Measurements from ENCODE around the gene YJU2. TPM values are rescaled to one million over a fixed set of nuclear protein-coding genes. Genes with fewer than 3 reads are reported as not detected.
A peak's percentile ranks its signal among the peaks of the same experiment; 100 is the strongest.

The YJU2 gene
- polyA plus RNA-seq, 1 donor from 2014 or later = 32.6 TPM

GRCh38 chr19:4232614-4233281 lies 14.1 kb upstream of the YJU2 start:
- Histone ChIP-seq H4K20me1 (ENCODE audit: insufficient read depth) (no peaks in the 10 kb centered on the region), H3K9me2 (ENCODE audit: insufficient read depth, low read length) (no peaks in the 10 kb centered on the region), H3K36me3 (ENCODE audit: insufficient read depth, low read length) (no peaks in the 10 kb centered on the region), H3K4me3 (ENCODE audit: low read length) (no peak overlapping the region), H3K4me2 (ENCODE audit: low read length) (no peak overlapping the region), H3K79me2 (replicated peaks; ENCODE audit: insufficient read depth, low read length) (no peaks in the 10 kb centered on the region), H3K27ac (ENCODE audit: low read length) (no peak overlapping the region), H3F3A (ENCODE audit: insufficient read depth, low read length, poor library complexity, severe bottlenecking) (no peaks in the 10 kb centered on the region), H2AFZ (ENCODE audit: low read depth, low read length) (no peak overlapping the region), H3K27me3 (ENCODE audit: insufficient read depth, low read depth, low read length) (no peaks in the 10 kb centered on the region), H3K9me3 (ENCODE audit: low read length) (no peaks in the 10 kb centered on the region), H3K9ac (ENCODE audit: low read length) (no peak overlapping the region)
- TF ChIP-seq CTCF (IDR thresholded peaks at IDR 0.05; ENCODE audit: poor library complexity, severe bottlenecking) = no peak
- TF ChIP-seq EZH2 (IDR thresholded peaks at IDR 0.05; ENCODE audit: borderline replicate concordance, insufficient read depth, low read length, poor library complexity, severe bottlenecking) = no peak
- TF ChIP-seq MXI1 (conservative IDR thresholded peaks at IDR 0.05; ENCODE audit: poor library complexity, severe bottlenecking) = no peak
- no peak for TF ChIP-seq SMC3 (conservative IDR thresholded peaks at IDR 0.05; ENCODE audit: poor library complexity)
- TF ChIP-seq RAD21 (conservative IDR thresholded peaks at IDR 0.05) = no peak
- no peak for TF ChIP-seq REST (IDR thresholded peaks at IDR 0.05; ENCODE audit: borderline replicate concordance)
- no peak for TF ChIP-seq TAF1 (IDR thresholded peaks at IDR 0.05; ENCODE audit: low read depth)
- no peak for TF ChIP-seq EP300 (conservative IDR thresholded peaks at IDR 0.05; ENCODE audit: poor library complexity, severe bottlenecking)
- TF ChIP-seq POLR2AphosphoS5 (IDR thresholded peaks at IDR 0.05) = no peak

GRCh38 chr19:4233282-4233853 lies 13.5 kb upstream of the YJU2 start:
- Histone ChIP-seq H3K27ac (ENCODE audit: low read length) (no peak overlapping the region), H3K36me3 (ENCODE audit: insufficient read depth, low read length) (no peaks in the 10 kb centered on the region), H3K9me2 (ENCODE audit: insufficient read depth, low read length) (no peaks in the 10 kb centered on the region), H3K4me3 (ENCODE audit: low read length) (no peak overlapping the region), H3K9ac (ENCODE audit: low read length) (no peak overlapping the region), H2AFZ (ENCODE audit: low read depth, low read length) (no peak overlapping the region), H3F3A (ENCODE audit: insufficient read depth, low read length, poor library complexity, severe bottlenecking) (no peaks in the 10 kb centered on the region), H3K9me3 (ENCODE audit: low read length) (no peaks in the 10 kb centered on the region), H3K27me3 (ENCODE audit: insufficient read depth, low read depth, low read length) (no peaks in the 10 kb centered on the region), H3K4me2 (ENCODE audit: low read length) (no peak overlapping the region), H4K20me1 (ENCODE audit: insufficient read depth) (no peaks in the 10 kb centered on the region), H3K79me2 (replicated peaks; ENCODE audit: insufficient read depth, low read length) (no peaks in the 10 kb centered on the region)
- TF ChIP-seq TAF1 (IDR thresholded peaks at IDR 0.05; ENCODE audit: low read depth) (no peak), EZH2 (IDR thresholded peaks at IDR 0.05; ENCODE audit: borderline replicate concordance, insufficient read depth, low read length, poor library complexity, severe bottlenecking) (no peak), REST (IDR thresholded peaks at IDR 0.05; ENCODE audit: borderline replicate concordance) (no peak), CTCF (IDR thresholded peaks at IDR 0.05; ENCODE audit: poor library complexity, severe bottlenecking) (peak; percentile 41), POLR2AphosphoS5 (IDR thresholded peaks at IDR 0.05) (no peak), EP300 (conservative IDR thresholded peaks at IDR 0.05; ENCODE audit: poor library complexity, severe bottlenecking) (no peak), MXI1 (conservative IDR thresholded peaks at IDR 0.05; ENCODE audit: poor library complexity, severe bottlenecking) (no peak), SMC3 (conservative IDR thresholded peaks at IDR 0.05; ENCODE audit: poor library complexity) (no peak)
